Measurements from ENCODE around the gene ST6GALNAC5.

The ST6GALNAC5 gene

GRCh38 chr1:77047978-77048614 lies 180.8 kb downstream of the ST6GALNAC5 start:
- DNase-seq (ENCODE audit: low read depth), result no peak

GRCh38 chr1:77048615-77049005 lies 181.3 kb downstream of the ST6GALNAC5 start:
- DNase-seq (ENCODE audit: low read depth), result no peak

GRCh38 chr1:77051425-77051824 lies 184.1 kb downstream of the ST6GALNAC5 start:
- DNase-seq (ENCODE audit: low read depth), result no peak

- DNase-seq (ENCODE audit: low read depth), result no peak
These were observed 189.2 kb downstream of the ST6GALNAC5 start for GRCh38 chr1:77056525-77056924.

GRCh38 chr1:77057994-77058585 lies 190.8 kb downstream of the ST6GALNAC5 start:
- no peak for DNase-seq (ENCODE audit: low read depth)

GRCh38 chr1:77060000-77060399 lies 192.7 kb downstream of the ST6GALNAC5 start:
- DNase-seq (ENCODE audit: low read depth), result no peak

GRCh38 chr1:77061162-77061561 lies 193.9 kb downstream of the ST6GALNAC5 start:
- no peak for DNase-seq (ENCODE audit: low read depth)

- no peak for DNase-seq (ENCODE audit: low read depth)
These were observed 195.8 kb downstream of the ST6GALNAC5 start for GRCh38 chr1:77063118-77063517.

- no peak for DNase-seq (ENCODE audit: low read depth)
These were observed 197.0 kb downstream of the ST6GALNAC5 start for GRCh38 chr1:77064246-77064645.

- no peak for DNase-seq (ENCODE audit: low read depth)
These were observed 198.5 kb downstream of the ST6GALNAC5 start for GRCh38 chr1:77065693-77066342.

- no peak for DNase-seq (ENCODE audit: low read depth)
These were observed 200.7 kb downstream of the ST6GALNAC5 start for GRCh38 chr1:77068013-77068412.

- no peak for DNase-seq (ENCODE audit: low read depth)
These were observed 209.5 kb downstream of the ST6GALNAC5 start for GRCh38 chr1:77076759-77077158.

- DNase-seq (ENCODE audit: low read depth), result no peak
These were observed 214.6 kb downstream of the ST6GALNAC5 start for GRCh38 chr1:77081834-77082233.

GRCh38 chr1:77084457-77084856 lies 217.2 kb downstream of the ST6GALNAC5 start:
- no peak for DNase-seq (ENCODE audit: low read depth)

- no peak for DNase-seq (ENCODE audit: low read depth)
These were observed 217.8 kb downstream of the ST6GALNAC5 start for GRCh38 chr1:77085109-77085508.

- DNase-seq (ENCODE audit: low read depth), result no peak
These were observed 222.5 kb downstream of the ST6GALNAC5 start for GRCh38 chr1:77089756-77090155.

- DNase-seq (ENCODE audit: low read depth), result no peak
These were observed 228.0 kb downstream of the ST6GALNAC5 start for GRCh38 chr1:77095236-77095635.

- no peak for DNase-seq (ENCODE audit: low read depth)
These were observed 229.4 kb downstream of the ST6GALNAC5 start for GRCh38 chr1:77096496-77097255.

- DNase-seq (ENCODE audit: low read depth), result peak; percentile 9
These were observed 233.6 kb downstream of the ST6GALNAC5 start for GRCh38 chr1:77100875-77101274.

- DNase-seq (ENCODE audit: low read depth), result no peak
These were observed 236.2 kb downstream of the ST6GALNAC5 start for GRCh38 chr1:77103486-77103885.

GRCh38 chr1:77104672-77105071 lies 237.4 kb downstream of the ST6GALNAC5 start:
- no peak for DNase-seq (ENCODE audit: low read depth)

Data from non-pigmented ciliary epithelial cell (primary cell).